OCI-LY1 (cell line): ENCODE measurements around the gene TMEM236.

Experiments used
- CTCF ChIP-seq: fragments of 200-600 bp; sonication (generic), shearing (Covaris generic); IDR thresholded peaks from 2 replicates; pipeline ENCODE4 v1.5.1; 2017; ENCODE audit warnings: mild to moderate bottlenecking, antibody characterized with exemption, low read length, moderate library complexity, mixed read lengths
- EZH2 ChIP-seq: fragments of 200-600 bp; sonication (generic), shearing (Covaris generic); IDR thresholded peaks from 2 replicates; pipeline ENCODE4 v1.8.0; 2017; ENCODE audit warnings: borderline replicate concordance, mixed run types, mild to moderate bottlenecking, antibody characterized with exemption, low read length, moderate library complexity, mixed read lengths

- TF ChIP-seq CTCF (no peak), EZH2 (no peak)
Observed at GRCh38 chr10:17793823-17794644, 42.0 kb downstream of the TMEM236 start.
